GM12878 (cell line): ENCODE measurements around the gene B3GAT2. TPM values are rescaled to one million over a fixed set of nuclear protein-coding genes. Genes with fewer than 3 reads are reported as not detected.

Source experiments
- ATAC-seq: fragments of 200-7000 bp; cut with Tn5 transposase; 3 replicates; pipeline ENCODE4 v1.9.1; 2020; ENCODE audit warnings: mild to moderate bottlenecking, moderate library complexity
- BruUV-seq: library from RNA; stranded (reverse); fragments of 400-500 nt; replicated peaks from 2 replicates; lab custom pipeline; 2021; lab: Mats Ljungman, UMichigan
- CTCF ChIA-PET: fragments of 300-600 bp; sonication (Branson Sonifier 250); formaldehyde crosslinking; extraction: SDS; loops from one replicate; lab custom pipeline; 2021; ENCODE audit warnings: inconsistent platforms; lab: Yijun Ruan, JAX
- POLR2A ChIA-PET: fragments of 350-600 bp; formaldehyde crosslinking; extraction: SDS; loops from one replicate; lab custom pipeline; 2021; ENCODE audit warnings: inconsistent platforms; lab: Charles Lee
- RAD21 ChIA-PET: fragments of 300-600 bp; sonication (Branson Sonifier 250); formaldehyde crosslinking; loops from one replicate; lab custom pipeline; 2023; ENCODE audit warnings: antibody characterized with exemption; ENCODE audit not compliant: unreplicated experiment; lab: Charles Lee
- SMC1A ChIA-PET: fragments of 300-600 bp; sonication (Branson Sonifier 250); formaldehyde crosslinking; loops from one replicate; lab custom pipeline; 2023; ENCODE audit not compliant: unreplicated experiment, uncharacterized antibody; lab: Charles Lee
- DNase-seq: peaks from one replicate; pipeline ENCODE4 v3.0.0-alpha.2; 2011; ENCODE audit warnings: low read depth, low spot score
- FAIRE-seq: peaks from 3 replicates; lab custom pipeline; 2011; peaks lifted over from hg19 to GRCh38; lab: Jason Lieb, UNC
- H2AFZ ChIP-seq: 2 replicates; pipeline ENCODE4 v1.6.0; 2011; ENCODE audit warnings: low read depth, low read length, control low read depth; ENCODE audit not compliant: control insufficient read depth
- H3K27ac ChIP-seq: 2 replicates; pipeline ENCODE4 v1.5.1; 2011; ENCODE audit warnings: control low read depth; ENCODE audit not compliant: control insufficient read depth, insufficient read depth
- H3K27me3 ChIP-seq, 2 experiments: replicated peaks in 1 of 2; 2 replicates each; pipeline versions ENCODE4 v1.6.0 to v1.6.1; 2011; ENCODE audit warnings: low read length in 1 of 2; ENCODE audit not compliant: control insufficient read depth in 2 of 2, insufficient read depth in 2 of 2
- H3K36me3 ChIP-seq, 2 experiments: 2 replicates each; pipeline ENCODE4 v1.5.1; 2011; ENCODE audit warnings: low read length in 1 of 2; ENCODE audit not compliant: control insufficient read depth in 2 of 2, insufficient read depth in 2 of 2
- H3K4me1 ChIP-seq: 2 replicates; pipeline ENCODE4 v1.6.1; 2011; ENCODE audit warnings: mild to moderate bottlenecking, low read length, moderate library complexity, mixed read lengths; ENCODE audit not compliant: control insufficient read depth, insufficient read depth
- H3K4me2 ChIP-seq: 2 replicates; pipeline ENCODE4 v1.6.0; 2011; ENCODE audit warnings: control low read depth; ENCODE audit not compliant: control insufficient read depth, insufficient read depth
- H3K4me3 ChIP-seq: fragments of 200-600 bp; sonication (generic); 2 replicates; pipeline ENCODE4 v1.5.1; 2016
- H3K79me2 ChIP-seq: 2 replicates; pipeline ENCODE4 v1.6.0; 2011; ENCODE audit warnings: low read length; ENCODE audit not compliant: control insufficient read depth, insufficient read depth
- H3K9ac ChIP-seq: 2 replicates; pipeline ENCODE4 v1.8.0; 2011; ENCODE audit warnings: low read length, control low read depth, mixed read lengths; ENCODE audit not compliant: control insufficient read depth, insufficient read depth
- H3K9me3 ChIP-seq: replicated peaks from 3 replicates; pipeline ENCODE4 v1.5.1; 2011; ENCODE audit warnings: mild to moderate bottlenecking, low read length; ENCODE audit not compliant: control insufficient read depth, insufficient read depth
- H4K20me1 ChIP-seq: 2 replicates; pipeline ENCODE4 v1.6.0; 2011; ENCODE audit not compliant: control insufficient read depth, insufficient read depth
- BCL11A ChIP-seq: IDR thresholded peaks from 2 replicates; pipeline ENCODE4 v1.6.1; 2011; ENCODE audit warnings: low read depth, low read length
- DPF2 ChIP-seq: fragments of 450-650 bp; IDR thresholded peaks from 2 replicates; pipeline ENCODE4 v1.6.1; 2017; ENCODE audit warnings: mild to moderate bottlenecking
- FOXK2 ChIP-seq: fragments of 450-650 bp; IDR thresholded peaks from 2 replicates; pipeline ENCODE4 v1.6.1; 2017; ENCODE audit warnings: mild to moderate bottlenecking, moderate library complexity
- GATAD2B ChIP-seq: fragments of 450-650 bp; conservative IDR thresholded peaks from 2 replicates; pipeline ENCODE4 v1.6.1; 2017; ENCODE audit warnings: low read depth, mild to moderate bottlenecking, moderate library complexity
- HDAC6 ChIP-seq: fragments of 200-600 bp; sonication (generic); IDR thresholded peaks from one replicate; pipeline ENCODE4 v1.8.0; 2017; ENCODE audit warnings: antibody characterized with exemption; ENCODE audit not compliant: unreplicated experiment
- LARP7 ChIP-seq: fragments of 450-650 bp; IDR thresholded peaks from 2 replicates; pipeline ENCODE4 v1.6.1; 2017; ENCODE audit warnings: mild to moderate bottlenecking
- MYB ChIP-seq: fragments of 150-350 bp; IDR thresholded peaks from 2 replicates; pipeline ENCODE4 v1.6.1; 2014; ENCODE audit warnings: mild to moderate bottlenecking, low read depth, low read length, borderline replicate concordance
- RB1 ChIP-seq: fragments of 450-650 bp; formaldehyde crosslinking; IDR thresholded peaks from 2 replicates; pipeline ENCODE4 v1.6.1; 2017; ENCODE audit warnings: mild to moderate bottlenecking, borderline replicate concordance
- YBX1 ChIP-seq: fragments of 450-650 bp; IDR thresholded peaks from 2 replicates; pipeline ENCODE4 v1.6.1; 2016; ENCODE audit warnings: antibody characterized with exemption
- ZSCAN29 ChIP-seq: fragments of 450-650 bp; IDR thresholded peaks from 2 replicates; pipeline ENCODE4 v1.6.1; 2017; ENCODE audit warnings: mild to moderate bottlenecking, moderate library complexity
- WGBS: methylation state at CpG from one replicate; pipeline ENCODE4 v1.1.6; 2016; ENCODE audit warnings: low lambda C conversion rate; ENCODE audit not compliant: insufficient replicate concordance, insufficient coverage; ENCODE audit errors: missing lambda C conversion rate; 5-methylcytosine and 5-hydroxymethylcytosine counted together
- in situ Hi-C: fragments of 300-500 bp; cut with MboI; formaldehyde crosslinking; loops from 9 replicates; pipeline ENCODE4 v1.14.3; 2018; ENCODE audit warnings: mixed read lengths
- intact Hi-C: fragments of 100-400 bp; cut with micrococcal nuclease; formaldehyde crosslinking; loops from one replicate; pipeline ENCODE4 v1.14.2; 2022; ENCODE audit not compliant: unreplicated experiment
- polyA plus RNA-seq, 11 experiments: library from polyadenylated mRNA; depleted of rRNA in 4 of 11; unstranded in 6 of 11; stranded (reverse) in 5 of 11; fragments of >200 nt; fragmentation: Nextera tagmentation in 4 of 11; fragmentation: Illumina TruSeq in 1 of 11; extraction: Ambion mirVana in 4 of 11; extraction: Trizol in 1 of 11; gene quantifications; 1 replicate in 1 of 11; 2 replicates in 10 of 11; pipeline versions ENCODE4 v1.2.1 to v1.2.3, GENCODE V29; 2011 to 2016; ENCODE audit warnings: inconsistent platforms in 2 of 11, missing spikeins in 2 of 11, low read depth in 1 of 11
- total RNA-seq, 4 experiments: library from RNA; depleted of rRNA in 3 of 4; stranded (reverse); fragments of >200 nt in 3 of 4; fragmentation: Illumina TruSeq in 1 of 4; extraction: Trizol in 1 of 4; gene quantifications; 2 replicates each; pipeline versions ENCODE4 v1.2.1 to v1.2.3, GENCODE V29; 2013 to 2021
- TF ChIP-seq, protein P1 (sequence below): fragments of 450-650 bp; IDR thresholded peaks from 2 replicates; pipeline ENCODE4 v1.6.1; 2014; ENCODE audit warnings: mild to moderate bottlenecking
- TF ChIP-seq, protein P2 (sequence below): fragments of 150-350 bp; IDR thresholded peaks from 2 replicates; pipeline ENCODE4 v1.6.1; 2016; ENCODE audit warnings: low read depth, low read length
- TF ChIP-seq, protein P3 (sequence below): fragments of 450-650 bp; formaldehyde crosslinking; IDR thresholded peaks from 2 replicates; pipeline ENCODE4 v1.5.0; 2022; ENCODE audit warnings: mild to moderate bottlenecking, missing genetic modification characterization
- TF ChIP-seq, protein P4 (sequence below): fragments of 450-650 bp; IDR thresholded peaks from 2 replicates; pipeline ENCODE4 v1.6.1; 2017; ENCODE audit warnings: low read depth, mild to moderate bottlenecking, moderate library complexity

The B3GAT2 gene
- total and polyA plus RNA-seq, 10 of the 15 experiments (the other 5 are each of a cell fraction or from before 2014, with no cell fraction given): 0.04 to 1.2 (median 0.22) TPM; not detected in 5

DNA sequence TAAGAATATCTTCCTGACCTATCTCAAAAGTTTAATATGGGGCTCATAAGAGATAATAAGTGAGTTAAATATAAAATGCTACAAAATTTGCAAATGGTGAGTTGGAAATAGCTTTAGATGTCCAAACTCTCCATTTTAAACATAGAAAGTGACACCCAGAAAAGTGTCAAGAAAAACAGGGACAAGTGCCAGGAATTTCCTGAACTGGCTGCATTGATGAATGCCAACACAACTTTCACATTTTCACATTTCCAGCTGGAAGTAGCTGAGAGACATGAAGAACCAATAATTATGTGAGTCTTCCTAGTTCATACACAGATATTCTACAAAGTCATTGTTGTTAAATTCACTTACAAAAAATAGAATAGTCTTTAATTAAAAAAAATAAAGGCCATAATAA, 38.6 kb upstream of the B3GAT2 start (continued):
- TF ChIP-seq FOXK2: no peak
- TF ChIP-seq, protein P1, sequence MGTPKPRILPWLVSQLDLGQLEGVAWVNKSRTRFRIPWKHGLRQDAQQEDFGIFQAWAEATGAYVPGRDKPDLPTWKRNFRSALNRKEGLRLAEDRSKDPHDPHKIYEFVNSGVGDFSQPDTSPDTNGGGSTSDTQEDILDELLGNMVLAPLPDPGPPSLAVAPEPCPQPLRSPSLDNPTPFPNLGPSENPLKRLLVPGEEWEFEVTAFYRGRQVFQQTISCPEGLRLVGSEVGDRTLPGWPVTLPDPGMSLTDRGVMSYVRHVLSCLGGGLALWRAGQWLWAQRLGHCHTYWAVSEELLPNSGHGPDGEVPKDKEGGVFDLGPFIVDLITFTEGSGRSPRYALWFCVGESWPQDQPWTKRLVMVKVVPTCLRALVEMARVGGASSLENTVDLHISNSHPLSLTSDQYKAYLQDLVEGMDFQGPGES: no peak
- TF ChIP-seq RB1: no peak
- TF ChIP-seq, protein P2, sequence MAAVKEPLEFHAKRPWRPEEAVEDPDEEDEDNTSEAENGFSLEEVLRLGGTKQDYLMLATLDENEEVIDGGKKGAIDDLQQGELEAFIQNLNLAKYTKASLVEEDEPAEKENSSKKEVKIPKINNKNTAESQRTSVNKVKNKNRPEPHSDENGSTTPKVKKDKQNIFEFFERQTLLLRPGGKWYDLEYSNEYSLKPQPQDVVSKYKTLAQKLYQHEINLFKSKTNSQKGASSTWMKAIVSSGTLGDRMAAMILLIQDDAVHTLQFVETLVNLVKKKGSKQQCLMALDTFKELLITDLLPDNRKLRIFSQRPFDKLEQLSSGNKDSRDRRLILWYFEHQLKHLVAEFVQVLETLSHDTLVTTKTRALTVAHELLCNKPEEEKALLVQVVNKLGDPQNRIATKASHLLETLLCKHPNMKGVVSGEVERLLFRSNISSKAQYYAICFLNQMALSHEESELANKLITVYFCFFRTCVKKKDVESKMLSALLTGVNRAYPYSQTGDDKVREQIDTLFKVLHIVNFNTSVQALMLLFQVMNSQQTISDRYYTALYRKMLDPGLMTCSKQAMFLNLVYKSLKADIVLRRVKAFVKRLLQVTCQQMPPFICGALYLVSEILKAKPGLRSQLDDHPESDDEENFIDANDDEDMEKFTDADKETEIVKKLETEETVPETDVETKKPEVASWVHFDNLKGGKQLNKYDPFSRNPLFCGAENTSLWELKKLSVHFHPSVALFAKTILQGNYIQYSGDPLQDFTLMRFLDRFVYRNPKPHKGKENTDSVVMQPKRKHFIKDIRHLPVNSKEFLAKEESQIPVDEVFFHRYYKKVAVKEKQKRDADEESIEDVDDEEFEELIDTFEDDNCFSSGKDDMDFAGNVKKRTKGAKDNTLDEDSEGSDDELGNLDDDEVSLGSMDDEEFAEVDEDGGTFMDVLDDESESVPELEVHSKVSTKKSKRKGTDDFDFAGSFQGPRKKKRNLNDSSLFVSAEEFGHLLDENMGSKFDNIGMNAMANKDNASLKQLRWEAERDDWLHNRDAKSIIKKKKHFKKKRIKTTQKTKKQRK: no peak
- no peak for TF ChIP-seq HDAC6
- TF ChIP-seq MYB: no peak
- no peak for TF ChIP-seq DPF2
- TF ChIP-seq LARP7: no peak
- TF ChIP-seq GATAD2B: no peak

DNA sequence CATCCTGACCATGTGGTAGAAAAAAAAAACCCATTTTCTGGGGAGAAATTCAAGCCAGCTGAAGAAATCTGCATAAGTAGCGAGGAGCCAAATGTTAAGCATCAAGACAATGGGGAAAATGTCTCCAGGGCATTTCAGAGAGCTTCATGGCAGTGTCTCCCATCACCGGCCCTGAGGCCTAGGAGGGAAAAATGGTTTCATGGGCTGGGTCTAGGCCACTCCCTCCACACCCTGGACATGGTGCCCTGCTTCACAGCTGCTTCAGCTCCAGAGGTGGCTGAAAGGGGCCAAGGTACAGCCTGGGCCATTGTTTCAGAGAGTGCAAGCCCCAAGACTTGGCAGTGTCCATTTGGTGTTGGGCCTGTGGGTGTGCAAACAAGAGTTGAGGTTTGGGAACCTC, 34.4 kb upstream of the B3GAT2 start:
- in situ Hi-C loops: no loop called here
- 30% methylated on average over 2 of the region's 2 CpGs for WGBS
- no peak overlapping the region for H3K4me3 ChIP-seq
- no peaks in the 10 kb centered on the region for H3K79me2 ChIP-seq
- POLR2A ChIA-PET: no interaction called here
- no peak overlapping the region for H3K4me2 ChIP-seq
- SMC1A ChIA-PET: no interaction called here
- CTCF ChIA-PET: no interaction called here
- no peaks in the 10 kb centered on the region for H3K9me3 ChIP-seq
- DNase-seq: no peak
- H4K20me1 ChIP-seq: no peaks in the 10 kb centered on the region
- RAD21 ChIA-PET: no interaction called here
- TF ChIP-seq, protein P3, sequence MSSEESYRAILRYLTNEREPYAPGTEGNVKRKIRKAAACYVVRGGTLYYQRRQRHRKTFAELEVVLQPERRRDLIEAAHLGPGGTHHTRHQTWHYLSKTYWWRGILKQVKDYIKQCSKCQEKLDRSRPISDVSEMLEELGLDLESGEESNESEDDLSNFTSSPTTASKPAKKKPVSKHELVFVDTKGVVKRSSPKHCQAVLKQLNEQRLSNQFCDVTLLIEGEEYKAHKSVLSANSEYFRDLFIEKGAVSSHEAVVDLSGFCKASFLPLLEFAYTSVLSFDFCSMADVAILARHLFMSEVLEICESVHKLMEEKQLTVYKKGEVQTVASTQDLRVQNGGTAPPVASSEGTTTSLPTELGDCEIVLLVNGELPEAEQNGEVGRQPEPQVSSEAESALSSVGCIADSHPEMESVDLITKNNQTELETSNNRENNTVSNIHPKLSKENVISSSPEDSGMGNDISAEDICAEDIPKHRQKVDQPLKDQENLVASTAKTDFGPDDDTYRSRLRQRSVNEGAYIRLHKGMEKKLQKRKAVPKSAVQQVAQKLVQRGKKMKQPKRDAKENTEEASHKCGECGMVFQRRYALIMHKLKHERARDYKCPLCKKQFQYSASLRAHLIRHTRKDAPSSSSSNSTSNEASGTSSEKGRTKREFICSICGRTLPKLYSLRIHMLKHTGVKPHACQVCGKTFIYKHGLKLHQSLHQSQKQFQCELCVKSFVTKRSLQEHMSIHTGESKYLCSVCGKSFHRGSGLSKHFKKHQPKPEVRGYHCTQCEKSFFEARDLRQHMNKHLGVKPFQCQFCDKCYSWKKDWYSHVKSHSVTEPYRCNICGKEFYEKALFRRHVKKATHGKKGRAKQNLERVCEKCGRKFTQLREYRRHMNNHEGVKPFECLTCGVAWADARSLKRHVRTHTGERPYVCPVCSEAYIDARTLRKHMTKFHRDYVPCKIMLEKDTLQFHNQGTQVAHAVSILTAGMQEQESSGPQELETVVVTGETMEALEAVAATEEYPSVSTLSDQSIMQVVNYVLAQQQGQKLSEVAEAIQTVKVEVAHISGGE: no peak
- TF ChIP-seq, protein P4, sequence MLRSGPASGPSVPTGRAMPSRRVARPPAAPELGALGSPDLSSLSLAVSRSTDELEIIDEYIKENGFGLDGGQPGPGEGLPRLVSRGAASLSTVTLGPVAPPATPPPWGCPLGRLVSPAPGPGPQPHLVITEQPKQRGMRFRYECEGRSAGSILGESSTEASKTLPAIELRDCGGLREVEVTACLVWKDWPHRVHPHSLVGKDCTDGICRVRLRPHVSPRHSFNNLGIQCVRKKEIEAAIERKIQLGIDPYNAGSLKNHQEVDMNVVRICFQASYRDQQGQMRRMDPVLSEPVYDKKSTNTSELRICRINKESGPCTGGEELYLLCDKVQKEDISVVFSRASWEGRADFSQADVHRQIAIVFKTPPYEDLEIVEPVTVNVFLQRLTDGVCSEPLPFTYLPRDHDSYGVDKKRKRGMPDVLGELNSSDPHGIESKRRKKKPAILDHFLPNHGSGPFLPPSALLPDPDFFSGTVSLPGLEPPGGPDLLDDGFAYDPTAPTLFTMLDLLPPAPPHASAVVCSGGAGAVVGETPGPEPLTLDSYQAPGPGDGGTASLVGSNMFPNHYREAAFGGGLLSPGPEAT: no peak
- TF ChIP-seq BCL11A (no peak), YBX1 (no peak), ZSCAN29 (no peak)
- TF ChIP-seq, all 136 proteins: peak for 0
- BruUV-seq: no TSS peak
- Histone ChIP-seq H3K36me3 (no peaks in the 10 kb centered on the region), H3K27ac (no peak overlapping the region), H3K27me3 (no peaks in the 10 kb centered on the region), H3K4me1 (no peaks in the 10 kb centered on the region), H3K9ac (no peak overlapping the region), H2AFZ (no peak overlapping the region)
- FAIRE-seq: no peak
- no peak for ATAC-seq
- intact Hi-C loops: no loop called here
